HUES48 (cell line): ENCODE measurements around the gene TSPAN3.

Experiments
- H3K27ac ChIP-seq: one replicate; pipeline ENCODE4 v1.7.0; 2013; ENCODE audit warnings: low read depth, low read length, inconsistent platforms
- H3K27me3 ChIP-seq: 2 replicates; pipeline ENCODE4 v1.6.1; 2013; ENCODE audit warnings: mild to moderate bottlenecking, low read length; ENCODE audit not compliant: control insufficient read depth, insufficient read depth
- H3K36me3 ChIP-seq: 2 replicates; pipeline ENCODE4 v1.6.1; 2013; ENCODE audit warnings: low read length; ENCODE audit not compliant: control insufficient read depth, insufficient read depth
- H3K4me1 ChIP-seq: 2 replicates; pipeline ENCODE4 v1.6.1; 2013; ENCODE audit warnings: mild to moderate bottlenecking, low read length; ENCODE audit not compliant: control insufficient read depth, insufficient read depth
- H3K4me3 ChIP-seq: 2 replicates; pipeline ENCODE4 v1.5.1; 2013; ENCODE audit warnings: mild to moderate bottlenecking, low read depth, low read length
- H3K9ac ChIP-seq: 2 replicates; pipeline ENCODE4 v1.6.1; 2013; ENCODE audit warnings: mild to moderate bottlenecking, low read depth, low read length, moderate library complexity
- H3K9me3 ChIP-seq: 2 replicates; pipeline ENCODE4 v1.6.1; 2013; ENCODE audit warnings: low read length; ENCODE audit not compliant: control insufficient read depth, insufficient read depth

Gene TSPAN3

GRCh38 chr15:77099741-77100463, 29.0 kb upstream of the TSPAN3 start:
- H3K27ac ChIP-seq, result no peak overlapping the region
- H3K27me3 ChIP-seq, result no peaks in the 10 kb centered on the region
- H3K9ac ChIP-seq, result no peak overlapping the region
- H3K4me3 ChIP-seq, result no peak overlapping the region
- no peaks in the 10 kb centered on the region for H3K36me3 ChIP-seq
- H3K4me1 ChIP-seq, result no peaks in the 10 kb centered on the region
- no peaks in the 10 kb centered on the region for H3K9me3 ChIP-seq

DNA sequence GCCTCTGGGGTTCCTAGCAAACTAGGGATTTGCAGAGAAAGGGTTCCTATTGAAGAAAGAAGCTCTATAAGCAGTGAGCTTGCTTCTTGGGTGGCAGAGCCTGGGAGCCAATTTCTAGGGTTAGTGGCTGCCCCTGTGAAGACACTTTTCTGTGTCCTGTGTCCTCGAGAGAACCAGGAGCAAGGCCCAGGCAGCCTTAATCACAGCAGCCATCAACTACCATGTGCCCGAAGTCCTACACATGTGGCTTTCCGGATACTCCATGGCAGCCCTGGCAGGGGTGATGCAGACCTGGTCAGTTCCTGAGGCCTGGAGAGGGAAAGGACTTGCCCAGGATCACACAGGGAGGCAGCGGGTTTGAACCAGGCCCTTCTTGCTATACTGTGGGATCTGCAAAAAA, 27.7 kb upstream of the TSPAN3 start:
- Histone ChIP-seq H3K27me3 (no peaks in the 10 kb centered on the region), H3K9ac (no peak overlapping the region), H3K4me1 (no peaks in the 10 kb centered on the region), H3K4me3 (no peak overlapping the region), H3K9me3 (no peaks in the 10 kb centered on the region), H3K36me3 (no peaks in the 10 kb centered on the region), H3K27ac (no peak overlapping the region)

- H3K9me3 ChIP-seq, result no peaks in the 10 kb centered on the region
- no peak overlapping the region for H3K9ac ChIP-seq
- no peaks in the 10 kb centered on the region for H3K4me1 ChIP-seq
- no peak overlapping the region for H3K27ac ChIP-seq
- H3K4me3 ChIP-seq, result no peak overlapping the region
- no peaks in the 10 kb centered on the region for H3K36me3 ChIP-seq
- H3K27me3 ChIP-seq, result no peaks in the 10 kb centered on the region
These were observed 27.0 kb upstream of the TSPAN3 start for GRCh38 chr15:77097921-77098320.

DNA sequence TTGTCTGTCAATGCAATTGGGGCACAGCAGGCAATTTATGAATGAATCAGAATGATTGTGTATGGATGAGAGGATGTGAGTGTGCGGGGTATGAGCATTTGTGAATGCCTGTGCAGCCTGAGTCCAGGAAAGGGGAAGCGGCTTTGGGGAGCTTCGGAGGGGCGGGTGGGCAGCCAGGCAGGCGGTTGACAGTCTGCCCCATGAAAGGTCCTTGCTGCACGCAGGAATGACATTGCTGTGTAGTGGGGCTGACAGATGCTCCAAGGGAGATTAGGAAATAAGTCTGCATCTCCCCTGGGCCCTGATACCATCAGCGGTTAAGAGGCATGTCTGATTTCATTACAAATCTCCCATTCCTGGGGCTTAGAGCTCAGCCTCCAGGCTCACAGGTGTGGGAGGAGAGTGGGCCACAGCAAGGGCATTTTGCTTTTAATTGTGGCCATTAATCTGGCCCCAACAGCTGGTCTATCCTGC, 26.4 kb upstream of the TSPAN3 start:
- Histone ChIP-seq H3K4me1 (no peaks in the 10 kb centered on the region), H3K9me3 (no peaks in the 10 kb centered on the region), H3K4me3 (no peak overlapping the region), H3K27ac (no peak overlapping the region), H3K27me3 (no peaks in the 10 kb centered on the region), H3K36me3 (no peaks in the 10 kb centered on the region), H3K9ac (no peak overlapping the region)

- H3K36me3 ChIP-seq, result no peaks in the 10 kb centered on the region
- H3K9me3 ChIP-seq, result no peaks in the 10 kb centered on the region
- no peak overlapping the region for H3K27ac ChIP-seq
- no peak overlapping the region for H3K9ac ChIP-seq
- H3K27me3 ChIP-seq, result no peaks in the 10 kb centered on the region
- no peak overlapping the region for H3K4me3 ChIP-seq
- H3K4me1 ChIP-seq, result no peaks in the 10 kb centered on the region
These were observed 25.6 kb upstream of the TSPAN3 start for GRCh38 chr15:77096541-77096940.

DNA sequence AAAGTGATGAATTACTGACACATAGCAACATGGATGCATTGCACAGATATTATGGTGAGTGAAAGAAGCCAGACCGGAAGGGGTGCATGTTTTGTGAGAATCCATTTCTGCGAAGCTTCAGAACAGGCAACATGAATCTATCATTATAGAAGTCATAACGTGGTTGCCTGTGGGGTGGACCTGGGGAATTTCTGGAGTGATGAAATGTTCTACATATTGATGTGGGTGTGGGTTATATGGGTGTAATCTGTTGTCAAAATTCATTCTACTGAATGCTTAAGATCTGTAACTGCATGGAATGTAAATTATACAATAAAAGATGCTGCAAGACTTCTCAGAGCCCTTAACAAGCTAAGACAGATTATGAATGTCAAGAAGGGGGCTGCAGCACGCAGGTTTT, 25.2 kb upstream of the TSPAN3 start:
- Histone ChIP-seq H3K4me1 (no peaks in the 10 kb centered on the region), H3K9me3 (no peaks in the 10 kb centered on the region), H3K27ac (no peak overlapping the region), H3K27me3 (no peaks in the 10 kb centered on the region), H3K9ac (no peak overlapping the region), H3K4me3 (no peak overlapping the region), H3K36me3 (no peaks in the 10 kb centered on the region)

- no peaks in the 10 kb centered on the region for H3K27me3 ChIP-seq
- no peaks in the 10 kb centered on the region for H3K36me3 ChIP-seq
- no peak overlapping the region for H3K27ac ChIP-seq
- no peaks in the 10 kb centered on the region for H3K4me1 ChIP-seq
- no peaks in the 10 kb centered on the region for H3K9me3 ChIP-seq
- H3K4me3 ChIP-seq, result no peak overlapping the region
- H3K9ac ChIP-seq, result no peak overlapping the region
These were observed 23.6 kb upstream of the TSPAN3 start for GRCh38 chr15:77094397-77095030.

GRCh38 chr15:77093436-77093835, 22.5 kb upstream of the TSPAN3 start:
- Histone ChIP-seq H3K36me3 (no peaks in the 10 kb centered on the region), H3K9ac (no peak overlapping the region), H3K27ac (no peak overlapping the region), H3K27me3 (no peaks in the 10 kb centered on the region), H3K9me3 (no peaks in the 10 kb centered on the region), H3K4me1 (no peaks in the 10 kb centered on the region), H3K4me3 (no peak overlapping the region)

GRCh38 chr15:77091097-77091496, 20.2 kb upstream of the TSPAN3 start:
- H3K4me1 ChIP-seq, result no peaks in the 10 kb centered on the region

DNA sequence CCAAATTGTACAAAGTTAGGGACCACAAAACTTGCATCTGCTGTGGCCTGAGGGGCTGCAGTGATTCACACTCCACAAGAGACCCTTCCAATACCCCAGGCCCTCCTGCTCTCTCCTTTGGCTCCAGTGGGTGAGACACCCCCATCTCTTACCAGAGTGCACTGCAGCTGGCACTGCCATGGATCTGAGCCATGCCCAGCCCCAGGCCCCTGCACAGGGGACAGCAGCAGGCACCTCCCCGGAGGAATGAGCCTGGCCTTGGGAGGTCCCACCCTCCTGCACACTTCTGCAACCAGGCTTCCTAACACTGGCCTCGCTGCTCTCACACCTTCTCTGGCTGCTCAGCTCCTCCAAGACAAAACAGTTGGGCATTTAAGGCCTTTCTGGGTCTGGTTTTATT, 16.3 kb upstream of the TSPAN3 start:
- Histone ChIP-seq H3K27ac (no peak overlapping the region), H3K36me3 (no peaks in the 10 kb centered on the region), H3K4me3 (no peak overlapping the region), H3K9ac (no peak overlapping the region), H3K9me3 (no peaks in the 10 kb centered on the region), H3K4me1 (no peaks in the 10 kb centered on the region), H3K27me3 (no peaks in the 10 kb centered on the region)

More at GRCh38 chr15:77091097-77091496, 20.2 kb upstream of the TSPAN3 start:
- Histone ChIP-seq H3K4me3 (no peak overlapping the region), H3K36me3 (no peaks in the 10 kb centered on the region), H3K9me3 (no peaks in the 10 kb centered on the region), H3K27ac (no peak overlapping the region), H3K27me3 (no peaks in the 10 kb centered on the region), H3K9ac (no peak overlapping the region)

GRCh38 chr15:77085297-77085696, 14.4 kb upstream of the TSPAN3 start:
- Histone ChIP-seq H3K27me3 (no peaks in the 10 kb centered on the region), H3K36me3 (no peaks in the 10 kb centered on the region), H3K9me3 (no peaks in the 10 kb centered on the region), H3K9ac (no peak overlapping the region), H3K27ac (no peak overlapping the region), H3K4me3 (no peak overlapping the region), H3K4me1 (no peaks in the 10 kb centered on the region)
